PFSK-1 (cell line): ENCODE results near the gene ZNF620.

Experiments used
- POLR2AphosphoS5 ChIP-seq: IDR thresholded peaks from 2 replicates; pipeline ENCODE4 v1.6.1; 2012; ENCODE audit warnings: low read depth, mild to moderate bottlenecking, control low read depth, low read length, moderate library complexity
- SIN3A ChIP-seq: IDR thresholded peaks from 2 replicates; pipeline ENCODE4 v1.6.1; 2012; ENCODE audit warnings: mild to moderate bottlenecking, low read length, moderate library complexity, borderline replicate concordance; ENCODE audit not compliant: insufficient read depth
- TAF1 ChIP-seq: IDR thresholded peaks from 2 replicates; pipeline ENCODE4 v1.6.1; 2012; ENCODE audit warnings: low read length, control low read depth, borderline replicate concordance; ENCODE audit not compliant: insufficient read depth

- no peak for TF ChIP-seq POLR2AphosphoS5
- no peak for TF ChIP-seq TAF1
- TF ChIP-seq SIN3A, result no peak
These were observed 49.4 kb upstream of the ZNF620 start for GRCh38 chr3:40456279-40456939.
